HEK293 (cell line): Measurements from ENCODE around the gene RPA4.
"Not testable (repeated sequence)": the region's sequence is repeated elsewhere in the genome, so short reads cannot be mapped to it uniquely, and the experiment has no call there.

Experiments
- CTCF ChIA-PET: fragments of 350-600 bp; formaldehyde crosslinking; extraction: SDS; loops from one replicate; lab custom pipeline; 2021; ENCODE audit warnings: antibody characterized with exemption; lab: Yijun Ruan, JAX
- POLR2A ChIA-PET: fragments of 300-600 bp; formaldehyde crosslinking; extraction: SDS; loops from one replicate; lab custom pipeline; 2020; ENCODE audit warnings: antibody characterized with exemption, inconsistent platforms; lab: Yijun Ruan, JAX
- H3K27ac ChIP-seq: fragments of 200-500 bp; sonication (Bioruptor generic); 2 replicates; pipeline ENCODE4 v1.5.1; 2014; ENCODE audit warnings: low read depth, low read length, control low read depth, inconsistent platforms; ENCODE audit errors: extremely low read depth
- H3K36me3 ChIP-seq, 2 experiments: fragments of 200-500 bp in 1 of 2; sonication (Bioruptor generic) in 1 of 2; 1 replicate in 1 of 2; 2 replicates in 1 of 2; pipeline ENCODE4 v1.5.1; 2014 to 2017; ENCODE audit warnings: inconsistent platforms in 2 of 2, low read length in 2 of 2; ENCODE audit not compliant: control insufficient read depth in 2 of 2, insufficient read depth in 1 of 2
- H3K4me1 ChIP-seq: fragments of 200-500 bp; sonication (Bioruptor generic); 2 replicates; pipeline ENCODE4 v1.5.1; 2014; ENCODE audit warnings: mild to moderate bottlenecking, low read length, inconsistent platforms; ENCODE audit not compliant: control insufficient read depth, insufficient read depth
- H3K4me3 ChIP-seq: 2 replicates; pipeline ENCODE4 v1.5.1; 2011; ENCODE audit warnings: low read depth, mild to moderate bottlenecking, control low read depth, low read length, moderate library complexity
- H3K9me3 ChIP-seq: fragments of 200-500 bp; sonication (Bioruptor generic); 2 replicates; pipeline ENCODE4 v1.5.1; 2014; ENCODE audit warnings: low read depth, low read length, inconsistent platforms; ENCODE audit not compliant: control insufficient read depth, insufficient read depth
- HOXD13 ChIP-seq: sonication (generic); formaldehyde crosslinking; IDR thresholded peaks from 2 replicates; pipeline ENCODE4 v1.8.0; 2022; ENCODE audit warnings: missing genetic modification reagents, borderline replicate concordance
- PATZ1 ChIP-seq: fragments of 450-650 bp; formaldehyde crosslinking; IDR thresholded peaks from 2 replicates; pipeline ENCODE4 v1.5.1; 2016; ENCODE audit warnings: missing biosample characterization, missing genetic modification characterization
- PRDM6 ChIP-seq: fragments of 450-650 bp; formaldehyde crosslinking; IDR thresholded peaks from 2 replicates; pipeline ENCODE4 v1.5.1; 2017; ENCODE audit warnings: missing biosample characterization, missing genetic modification characterization
- SETDB1 ChIP-seq: IDR thresholded peaks from one replicate; pipeline ENCODE4 v1.6.1; 2017; ENCODE audit warnings: mild to moderate bottlenecking, low read length, moderate library complexity, mixed read lengths; ENCODE audit not compliant: insufficient read length
- ZBTB48 ChIP-seq: fragments of 450-650 bp; formaldehyde crosslinking; IDR thresholded peaks from 2 replicates; pipeline ENCODE4 v1.5.1; 2016; ENCODE audit warnings: missing biosample characterization, missing genetic modification characterization
- ZBTB49 ChIP-seq: fragments of 450-650 bp; formaldehyde crosslinking; IDR thresholded peaks from 2 replicates; pipeline ENCODE4 v1.5.1; 2016; ENCODE audit warnings: missing biosample characterization, missing genetic modification characterization, low read depth
- ZBTB6 ChIP-seq: fragments of 450-650 bp; formaldehyde crosslinking; IDR thresholded peaks from 2 replicates; pipeline ENCODE4 v1.5.1; 2017; ENCODE audit warnings: missing biosample characterization, missing genetic modification characterization
- ZIC2 ChIP-seq: fragments of 450-650 bp; formaldehyde crosslinking; IDR thresholded peaks from 2 replicates; pipeline ENCODE4 v1.5.1; 2016; ENCODE audit warnings: missing biosample characterization, missing genetic modification characterization
- ZNF112 ChIP-seq: fragments of 450-650 bp; formaldehyde crosslinking; IDR thresholded peaks from 2 replicates; pipeline ENCODE4 v1.5.0; 2017; ENCODE audit warnings: missing biosample characterization, missing genetic modification characterization
- ZNF174 ChIP-seq: fragments of 450-650 bp; formaldehyde crosslinking; IDR thresholded peaks from 2 replicates; pipeline ENCODE4 v1.5.0; 2017; ENCODE audit warnings: missing biosample characterization, mild to moderate bottlenecking, missing genetic modification characterization
- ZNF18 ChIP-seq: fragments of 450-650 bp; formaldehyde crosslinking; IDR thresholded peaks from 2 replicates; pipeline ENCODE4 v1.5.1; 2016; ENCODE audit warnings: missing biosample characterization, missing genetic modification characterization
- ZNF223 ChIP-seq: fragments of 450-650 bp; formaldehyde crosslinking; IDR thresholded peaks from 2 replicates; pipeline ENCODE4 v1.5.1; 2016; ENCODE audit warnings: missing biosample characterization, missing genetic modification characterization
- ZNF266 ChIP-seq: fragments of 450-650 bp; formaldehyde crosslinking; IDR thresholded peaks from 2 replicates; pipeline ENCODE4 v1.5.1; 2016; ENCODE audit warnings: missing biosample characterization, missing genetic modification characterization, low read depth
- ZNF311 ChIP-seq: fragments of 450-650 bp; formaldehyde crosslinking; IDR thresholded peaks from 2 replicates; pipeline ENCODE4 v1.5.1; 2017; ENCODE audit warnings: missing biosample characterization, missing genetic modification characterization, borderline replicate concordance
- ZNF391 ChIP-seq: fragments of 450-650 bp; formaldehyde crosslinking; IDR thresholded peaks from 2 replicates; pipeline ENCODE4 v1.5.1; 2016; ENCODE audit warnings: low read depth, missing biosample characterization, missing genetic modification characterization, borderline replicate concordance
- ZNF416 ChIP-seq: fragments of 450-650 bp; formaldehyde crosslinking; IDR thresholded peaks from 2 replicates; pipeline ENCODE4 v1.5.1; 2016; ENCODE audit warnings: missing biosample characterization, missing genetic modification characterization
- ZNF423 ChIP-seq: fragments of 450-650 bp; formaldehyde crosslinking; IDR thresholded peaks from 2 replicates; pipeline ENCODE4 v1.5.1; 2016; ENCODE audit warnings: missing biosample characterization, missing genetic modification characterization
- ZNF561 ChIP-seq: fragments of 450-650 bp; IDR thresholded peaks from 2 replicates; pipeline ENCODE4 v1.5.1; 2018; ENCODE audit warnings: missing biosample characterization, missing genetic modification characterization, borderline replicate concordance
- ZNF610 ChIP-seq: fragments of 450-650 bp; formaldehyde crosslinking; IDR thresholded peaks from 2 replicates; pipeline ENCODE4 v1.5.1; 2016; ENCODE audit warnings: missing biosample characterization, missing genetic modification characterization, borderline replicate concordance
- ZNF629 ChIP-seq: fragments of 450-650 bp; formaldehyde crosslinking; IDR thresholded peaks from 2 replicates; pipeline ENCODE4 v1.5.1; 2017; ENCODE audit warnings: missing biosample characterization, missing genetic modification characterization
- ZNF701 ChIP-seq: fragments of 450-650 bp; formaldehyde crosslinking; IDR thresholded peaks from 2 replicates; pipeline ENCODE4 v1.5.1; 2016; ENCODE audit warnings: missing biosample characterization, missing genetic modification characterization
- ZNF76 ChIP-seq: fragments of 450-650 bp; formaldehyde crosslinking; IDR thresholded peaks from 2 replicates; pipeline ENCODE4; 2016; ENCODE audit warnings: low read depth, missing biosample characterization, missing genetic modification characterization, borderline replicate concordance
- ZXDB ChIP-seq: fragments of 450-650 bp; formaldehyde crosslinking; IDR thresholded peaks from 2 replicates; pipeline ENCODE4 v1.5.1; 2016; ENCODE audit warnings: missing biosample characterization, missing genetic modification characterization

RPA4 gene

GRCh38 chrX:96841325-96841724, 42.4 kb upstream of the RPA4 start (continued):
- TF ChIP-seq ZNF311 (tag by site-specific recombination) (no peak), HOXD13 (CRISPR knock-in tag) (no peak)

GRCh38 chrX:96841866-96842265, 41.8 kb upstream of the RPA4 start:
- CTCF ChIA-PET, POLR2A ChIA-PET, H3K27ac ChIP-seq: not testable (repeated sequence)

GRCh38 chrX:96843566-96843965, 40.1 kb upstream of the RPA4 start:
- no peaks in the 10 kb centered on the region for H3K4me1 ChIP-seq
- no peaks in the 10 kb centered on the region for H3K36me3 ChIP-seq
- POLR2A ChIA-PET = no interaction called here
- TF ChIP-seq ZNF391 (no peak), PRDM6 (tag by site-specific recombination) (no peak), ZNF610 (tag by site-specific recombination) (no peak), ZNF416 (tag by site-specific recombination) (no peak), ZNF701 (tag by site-specific recombination) (no peak), ZNF423 (tag by site-specific recombination) (no peak), ZNF112 (tag by site-specific recombination) (no peak), ZNF76 (no peak), SETDB1 (no peak), ZNF561 (tag by site-specific recombination) (no peak)
- CTCF ChIA-PET = interaction anchor here (0.6 to 0.9 kb wide), 2 partner anchors 13 to 73 kb away, joined by 4 to 6 read pairs; no protein-coding TSS in a partner anchor
- no peak overlapping the region for H3K4me3 ChIP-seq
- no peak overlapping the region for H3K27ac ChIP-seq
- H3K9me3 ChIP-seq = no peaks in the 10 kb centered on the region

More at GRCh38 chrX:96841866-96842265, 41.8 kb upstream of the RPA4 start:
- H3K4me3 ChIP-seq, H3K4me1 ChIP-seq, H3K9me3 ChIP-seq, H3K36me3 ChIP-seq: not testable (repeated sequence)

GRCh38 chrX:96846841-96847240, 36.9 kb upstream of the RPA4 start:
- H3K9me3 ChIP-seq = no peaks in the 10 kb centered on the region
- H3K36me3 ChIP-seq = no peaks in the 10 kb centered on the region
- no peaks in the 10 kb centered on the region for H3K4me1 ChIP-seq
- no peak overlapping the region for H3K27ac ChIP-seq
- ChIA-PET POLR2A (no interaction called here), CTCF (no interaction called here)
- H3K4me3 ChIP-seq = no peak overlapping the region
- no peak for TF ChIP-seq ZNF266
- no peak for TF ChIP-seq ZBTB49 (tag by site-specific recombination)
- TF ChIP-seq ZNF629 (tag by site-specific recombination) = no peak
- no peak for TF ChIP-seq ZNF18
- TF ChIP-seq ZIC2 (tag by site-specific recombination) = no peak
- TF ChIP-seq ZBTB6 (tag by site-specific recombination) = no peak
- TF ChIP-seq PATZ1 = no peak
- no peak for TF ChIP-seq ZXDB
- no peak for TF ChIP-seq ZBTB48 (tag by site-specific recombination)
- TF ChIP-seq ZNF174 (tag by site-specific recombination) = no peak
- TF ChIP-seq ZNF223 (tag by site-specific recombination) = no peak
